Peyer's patch (tissue), 4 donors: ENCODE data around the gene VAV2.

Experiments
- POLR2A ChIP-seq, 2 donors: fragments of 450-650 bp; IDR thresholded peaks; one replicate each; pipeline ENCODE4 v1.5.1; 2017; ENCODE audit warnings: antibody characterized with exemption in 2 of 2, mild to moderate bottlenecking in 2 of 2, moderate library complexity in 2 of 2
- TF ChIP-seq, protein P1 (sequence below), 6 experiments: fragments of 450-650 bp in 4 of 6; fragments of 200-600 bp in 2 of 6; sonication (generic) in 1 of 6; IDR thresholded peaks; one replicate each; pipeline ENCODE4 v1.5.1; 2017 to 2019; ENCODE audit warnings: antibody characterized with exemption in 6 of 6, mild to moderate bottlenecking in 3 of 6, moderate library complexity in 1 of 6

DNA sequence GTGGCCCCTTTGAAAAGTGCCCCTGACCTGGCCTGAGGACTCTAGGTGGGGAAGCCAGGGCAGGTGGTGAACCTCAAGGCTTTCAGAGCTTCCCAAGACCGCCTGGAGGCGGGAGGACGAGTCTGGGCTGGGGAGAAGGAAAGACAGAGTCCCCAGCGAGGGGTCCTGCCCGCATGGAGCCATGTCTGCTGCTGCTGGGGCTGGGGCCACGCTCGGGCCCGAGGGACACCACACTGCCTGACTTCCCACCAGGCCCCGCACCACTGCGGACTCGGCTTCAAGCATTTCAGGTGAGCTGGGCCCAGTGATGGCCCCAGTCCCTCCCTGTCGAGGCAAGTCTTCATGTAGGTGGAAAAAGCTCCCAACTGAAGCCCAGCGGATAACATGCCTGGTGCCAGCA lies 191.9 kb downstream of the VAV2 start:
- TF ChIP-seq POLR2A (IDR thresholded peaks at IDR 0.05), result no peak
- TF ChIP-seq, protein P1, sequence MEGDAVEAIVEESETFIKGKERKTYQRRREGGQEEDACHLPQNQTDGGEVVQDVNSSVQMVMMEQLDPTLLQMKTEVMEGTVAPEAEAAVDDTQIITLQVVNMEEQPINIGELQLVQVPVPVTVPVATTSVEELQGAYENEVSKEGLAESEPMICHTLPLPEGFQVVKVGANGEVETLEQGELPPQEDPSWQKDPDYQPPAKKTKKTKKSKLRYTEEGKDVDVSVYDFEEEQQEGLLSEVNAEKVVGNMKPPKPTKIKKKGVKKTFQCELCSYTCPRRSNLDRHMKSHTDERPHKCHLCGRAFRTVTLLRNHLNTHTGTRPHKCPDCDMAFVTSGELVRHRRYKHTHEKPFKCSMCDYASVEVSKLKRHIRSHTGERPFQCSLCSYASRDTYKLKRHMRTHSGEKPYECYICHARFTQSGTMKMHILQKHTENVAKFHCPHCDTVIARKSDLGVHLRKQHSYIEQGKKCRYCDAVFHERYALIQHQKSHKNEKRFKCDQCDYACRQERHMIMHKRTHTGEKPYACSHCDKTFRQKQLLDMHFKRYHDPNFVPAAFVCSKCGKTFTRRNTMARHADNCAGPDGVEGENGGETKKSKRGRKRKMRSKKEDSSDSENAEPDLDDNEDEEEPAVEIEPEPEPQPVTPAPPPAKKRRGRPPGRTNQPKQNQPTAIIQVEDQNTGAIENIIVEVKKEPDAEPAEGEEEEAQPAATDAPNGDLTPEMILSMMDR (IDR thresholded peaks at IDR 0.05), result no peak
